ENCODE results near the gene COL4A4.
"Not testable (repeated sequence)": the region's sequence is repeated elsewhere in the genome, so short reads cannot be mapped to it uniquely, and the experiment has no call there.

- TF ChIP-seq CTCF (IDR thresholded peaks at IDR 0.05; ENCODE audit: borderline replicate concordance, extremely low read depth, low read length, poor library complexity, severe bottlenecking); EZH2 (IDR thresholded peaks at IDR 0.05; ENCODE audit: borderline replicate concordance, low read depth, low read length, severe bottlenecking): not testable (repeated sequence)
These were observed 7.8 kb upstream of the COL4A4 start for GRCh38 chr2:227171779-227172178.

Measured in DND-41 (cell line).